HG03066 (cell line): ENCODE measurements around the gene WARS2.

Experiments
- ATAC-seq: cut with Tn5 transposase; IDR thresholded peaks from one replicate; pipeline ENCODE4 v1.9.1; 2021; ENCODE audit warnings: low read depth; ENCODE audit not compliant: unreplicated experiment

Gene WARS2

DNA sequence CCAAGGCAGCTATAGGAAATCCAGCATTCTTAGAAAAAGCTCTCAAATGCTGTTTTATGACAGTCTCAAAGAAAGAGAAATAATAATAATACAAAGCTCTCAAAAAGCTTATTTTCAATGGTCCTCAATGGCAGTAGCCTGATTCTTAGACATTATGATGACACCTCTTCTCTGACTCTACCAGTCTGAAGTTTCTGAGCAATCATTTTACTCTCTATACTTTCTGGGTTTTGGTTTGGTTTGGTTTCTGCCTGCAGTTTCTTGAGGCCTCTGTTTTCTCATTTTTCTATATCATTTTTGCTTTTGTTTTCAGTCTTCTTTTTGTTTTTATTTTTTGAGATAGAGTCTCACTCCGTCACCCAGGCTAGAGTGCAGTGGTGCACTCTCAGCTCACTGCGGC, 102.1 kb downstream of the WARS2 start:
- no peak for ATAC-seq

GRCh38 chr1:119034359-119034758, 106.1 kb downstream of the WARS2 start:
- no peak for ATAC-seq

DNA sequence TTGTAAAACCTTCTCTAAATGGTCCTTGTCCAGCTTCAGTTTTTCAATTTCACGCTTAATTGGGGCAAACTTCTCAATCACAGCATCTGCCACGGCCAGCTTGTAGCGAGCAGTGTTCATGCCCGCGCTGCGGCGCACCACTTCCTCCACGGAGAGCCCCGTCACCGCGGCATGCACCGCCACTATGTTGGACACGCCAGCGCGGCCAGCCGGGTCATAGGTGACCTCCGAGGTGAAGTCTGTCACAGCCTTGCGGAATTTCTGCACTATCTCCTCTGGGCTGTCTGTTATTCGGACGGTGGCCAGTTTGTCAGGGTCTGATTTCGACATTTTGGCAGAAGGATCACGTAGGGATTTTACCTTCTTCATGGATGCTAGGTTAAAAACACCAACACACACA, 107.5 kb downstream of the WARS2 start:
- ATAC-seq = no peak

DNA sequence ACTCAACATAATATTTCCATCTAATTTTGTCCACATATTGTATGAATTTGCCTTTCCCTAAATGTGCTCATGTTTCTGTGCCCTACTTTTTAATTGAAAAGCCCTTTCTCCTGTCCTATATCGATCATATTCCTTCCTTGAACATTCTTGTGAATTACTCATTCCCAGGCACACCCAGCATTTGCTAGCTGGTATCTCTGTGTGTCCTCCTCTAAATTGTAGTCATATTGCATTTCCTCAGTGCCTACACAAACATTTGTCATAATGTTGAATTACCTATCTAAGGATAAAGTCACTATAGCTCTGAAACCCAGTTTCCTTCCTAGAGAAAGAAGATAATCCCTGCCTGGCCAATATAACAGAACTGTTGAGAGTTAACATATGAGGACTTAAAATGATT, 112.7 kb downstream of the WARS2 start:
- no peak for ATAC-seq

DNA sequence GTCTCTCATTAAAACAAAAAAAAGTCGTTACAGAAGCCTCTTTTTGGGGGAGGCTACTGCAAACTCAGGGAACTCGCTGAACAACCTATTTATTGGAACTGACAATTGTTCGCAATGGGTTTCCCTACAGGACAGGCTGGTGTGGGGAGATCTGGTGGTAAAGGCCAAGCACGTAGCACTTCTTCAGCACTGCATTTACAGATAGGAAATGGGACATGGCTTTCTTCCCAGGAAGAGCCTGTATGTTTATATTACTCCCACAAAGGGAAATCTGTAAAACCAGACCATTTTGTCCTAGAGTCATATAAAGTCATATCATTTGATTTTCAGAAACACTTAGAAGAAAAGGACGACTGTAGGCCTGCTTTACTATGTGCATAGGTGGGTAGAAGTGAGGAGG, 113.5 kb downstream of the WARS2 start:
- no peak for ATAC-seq

GRCh38 chr1:119015547-119015946, 124.9 kb downstream of the WARS2 start:
- ATAC-seq = no peak

DNA sequence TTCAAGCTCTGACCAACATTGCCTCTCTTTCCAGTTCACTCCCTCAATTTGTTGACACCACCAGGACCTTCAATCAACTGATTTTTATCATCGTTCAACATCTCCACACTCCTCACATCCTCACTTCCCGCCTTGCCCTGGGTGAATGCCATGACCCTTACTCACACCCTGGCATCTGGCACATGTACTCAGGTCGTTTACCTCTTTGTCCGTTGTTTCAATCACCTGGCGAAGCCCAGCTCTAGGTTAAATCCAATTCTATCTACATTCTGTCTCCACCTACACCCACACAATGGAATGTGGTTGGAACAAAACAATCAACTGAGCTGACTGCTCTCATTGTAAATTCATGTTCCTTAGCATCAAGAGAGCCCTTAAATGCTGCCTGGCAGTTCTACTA, 128.1 kb downstream of the WARS2 start:
- ATAC-seq = no peak

DNA sequence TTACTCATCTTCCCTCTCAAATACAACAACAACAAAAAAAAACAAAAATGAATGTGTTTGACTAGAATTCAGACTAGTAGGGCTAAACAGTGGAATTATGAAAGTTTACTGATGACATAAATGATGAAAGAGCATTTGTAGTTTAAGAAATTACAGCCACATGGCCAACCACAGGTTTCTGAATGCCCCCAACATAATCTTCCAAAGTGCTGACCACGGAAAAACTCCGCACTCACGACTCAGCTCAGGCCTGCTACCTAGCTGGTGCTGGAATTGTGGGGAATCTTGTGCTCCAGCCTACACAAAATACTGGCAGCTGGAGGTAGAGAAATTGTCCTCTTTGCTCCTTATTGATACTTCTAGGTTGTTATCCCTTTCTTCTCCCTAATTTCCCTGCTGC, 128.7 kb downstream of the WARS2 start:
- ATAC-seq = no peak

GRCh38 chr1:119011116-119011515, 129.3 kb downstream of the WARS2 start:
- ATAC-seq = no peak

DNA sequence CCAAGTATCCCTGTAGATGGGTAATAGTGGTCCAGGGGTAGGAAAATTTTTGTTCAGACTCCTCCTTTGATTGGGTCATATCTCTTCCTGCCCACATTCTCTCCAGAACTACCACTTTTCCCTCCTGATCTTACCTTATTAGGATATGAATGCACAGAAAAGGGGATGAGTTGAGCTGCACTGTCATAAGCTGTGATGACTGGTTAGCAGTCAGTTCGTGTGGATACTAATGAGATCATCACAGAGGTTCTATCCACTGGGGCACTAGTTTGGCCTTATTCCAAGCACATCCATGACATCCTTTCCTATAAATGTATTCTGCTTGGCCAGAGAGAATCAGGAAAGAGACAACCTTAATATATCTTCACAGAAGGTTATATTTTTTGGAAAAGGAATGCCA, 130.3 kb downstream of the WARS2 start:
- ATAC-seq = no peak

DNA sequence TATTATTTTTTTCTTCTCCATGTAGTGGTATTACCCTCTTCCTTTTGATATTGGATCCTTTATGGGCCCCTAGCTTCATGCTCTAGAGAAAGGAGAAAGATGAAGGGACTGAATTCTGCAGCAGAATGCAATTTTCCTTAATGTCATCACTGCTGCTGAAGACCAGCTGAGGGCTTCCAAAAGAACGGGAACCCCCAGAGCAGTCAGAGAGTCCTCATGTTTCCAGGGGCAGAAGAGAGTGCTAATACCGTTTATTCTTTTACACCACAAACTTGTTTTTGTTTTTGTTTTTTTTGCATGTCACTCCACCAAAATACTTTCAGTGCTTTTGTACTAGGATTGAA, 131.2 kb downstream of the WARS2 start:
- no peak for ATAC-seq

- no peak for ATAC-seq
Measured at GRCh38 chr1:119008483-119009311, 131.8 kb downstream of the WARS2 start.

- ATAC-seq = no peak
Measured at GRCh38 chr1:119007670-119008482, 132.6 kb downstream of the WARS2 start.

DNA sequence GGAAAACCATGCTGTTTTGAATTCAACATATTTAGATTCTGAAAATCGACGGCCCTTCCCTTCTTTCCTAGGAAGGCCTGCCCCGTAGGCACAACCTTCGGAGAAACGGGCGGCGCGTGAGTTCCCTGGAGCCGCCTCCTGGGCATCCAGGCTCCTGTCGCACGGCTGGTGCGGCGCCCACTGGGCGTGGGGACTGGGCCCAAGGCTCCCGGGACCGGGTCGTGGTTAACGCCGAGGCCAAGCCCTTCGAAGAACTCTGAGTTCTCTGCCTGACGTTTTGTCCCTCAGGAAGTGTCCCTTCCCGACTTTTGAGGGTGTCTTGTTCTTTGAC, 133.1 kb downstream of the WARS2 start:
- no peak for ATAC-seq

GRCh38 chr1:119006406-119007279, 133.8 kb downstream of the WARS2 start:
- no peak for ATAC-seq

GRCh38 chr1:119005724-119006405, 134.6 kb downstream of the WARS2 start:
- no peak for ATAC-seq

DNA sequence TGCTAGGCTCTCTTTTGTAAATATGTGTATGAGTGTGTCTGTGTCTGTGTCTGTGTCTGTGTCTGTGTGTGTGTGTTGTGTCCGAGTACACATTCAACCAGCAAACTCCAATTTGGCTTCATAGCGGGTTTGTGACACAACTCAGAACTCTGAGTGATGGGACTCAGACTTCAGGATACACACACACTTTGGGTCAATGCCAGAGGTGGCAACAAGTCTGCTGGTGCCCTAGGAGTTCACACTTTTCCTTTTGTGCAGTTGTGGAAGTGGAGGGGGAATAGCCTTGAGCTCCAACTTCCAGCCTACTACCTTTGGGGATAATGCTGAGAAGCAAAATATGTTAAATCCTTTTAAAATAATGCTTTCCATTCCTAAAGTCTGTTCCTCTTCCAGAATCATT, 135.7 kb downstream of the WARS2 start:
- no peak for ATAC-seq

DNA sequence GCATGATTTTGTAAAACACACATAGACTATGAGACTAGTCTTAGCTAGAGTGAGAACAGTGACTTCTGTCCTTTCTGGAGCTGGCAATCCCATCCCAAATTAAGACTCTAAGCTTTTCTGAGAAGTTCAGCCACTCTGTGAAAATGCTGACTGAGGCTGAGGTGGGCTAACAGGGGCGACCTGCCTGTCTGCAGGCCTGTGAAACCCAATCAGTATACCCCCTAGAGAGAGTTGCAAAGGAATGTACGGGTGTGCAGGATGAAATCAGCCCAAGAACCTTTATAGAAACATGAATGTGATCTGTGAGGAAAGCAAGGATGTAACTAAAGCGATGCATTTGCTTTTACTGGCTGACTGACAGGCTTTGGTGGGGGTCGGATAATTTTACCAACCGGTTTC, 136.3 kb downstream of the WARS2 start:
- no peak for ATAC-seq

GRCh38 chr1:119003413-119004128, 136.9 kb downstream of the WARS2 start:
- ATAC-seq = no peak
